CD4-positive, alpha-beta T cell (primary cell): ENCODE measurements around the gene DTX1. TPM values are rescaled to one million over a fixed set of nuclear protein-coding genes. Genes with fewer than 3 reads are reported as not detected.

Source experiments
- ATAC-seq: fragments of 200-7000 bp; cut with Tn5 transposase; one replicate; pipeline ENCODE4 v1.10.0; 2022; ENCODE audit warnings: mild to moderate bottlenecking; ENCODE audit not compliant: poor library complexity
- CTCF ChIA-PET: fragments of 350-600 bp; sonication (Branson Sonifier 250); formaldehyde crosslinking; loops from one replicate; lab custom pipeline; 2021; ENCODE audit warnings: antibody characterized with exemption, inconsistent platforms; lab: Charles Lee
- POLR2A ChIA-PET: fragments of 350-600 bp; sonication (Branson Sonifier 250); formaldehyde crosslinking; loops from one replicate; lab custom pipeline; 2021; ENCODE audit warnings: antibody characterized with exemption, inconsistent platforms; lab: Charles Lee
- DNase-seq, 14 experiments: peaks; one replicate each; pipeline ENCODE4 v3.0.0-alpha.2; 2013 to 2020; ENCODE audit warnings: mixed read lengths in 2 of 14
- H3K27ac ChIP-seq, 2 donors: one replicate each; pipeline versions ENCODE4 v1.5.1 to v1.7.0; 2013; ENCODE audit warnings: low read length in 2 of 2, low read depth in 1 of 2, mild to moderate bottlenecking in 1 of 2
- H3K27me3 ChIP-seq, 2 experiments: 1 replicate in 1 of 2; 2 replicates in 1 of 2; pipeline versions ENCODE4 v1.6.1 to v1.7.0; 2013; ENCODE audit warnings: low read length in 2 of 2, control low read depth in 1 of 2, mild to moderate bottlenecking in 1 of 2, moderate library complexity in 1 of 2; ENCODE audit not compliant: insufficient read depth in 2 of 2, control insufficient read depth in 1 of 2
- H3K36me3 ChIP-seq: one replicate; pipeline ENCODE4 v1.6.1; 2013; ENCODE audit warnings: low read length, control low read depth; ENCODE audit not compliant: insufficient read depth
- H3K4me1 ChIP-seq: one replicate; pipeline ENCODE4 v1.6.1; 2013; ENCODE audit warnings: low read length, control low read depth; ENCODE audit not compliant: insufficient read depth
- H3K4me3 ChIP-seq: one replicate; pipeline ENCODE4 v1.5.1; 2013; ENCODE audit warnings: mild to moderate bottlenecking, low read length, moderate library complexity
- H3K9me3 ChIP-seq, 2 experiments: 1 replicate in 1 of 2; 2 replicates in 1 of 2; pipeline versions ENCODE4 v1.6.1 to v1.7.0; 2013; ENCODE audit warnings: low read length in 2 of 2, mild to moderate bottlenecking in 2 of 2, control low read depth in 1 of 2, moderate library complexity in 1 of 2; ENCODE audit not compliant: control insufficient read depth in 1 of 2, insufficient read depth in 1 of 2
- H3K27ac Mint-ChIP-seq: one replicate; pipeline ENCODE4 v1.8.0; 2020; ENCODE audit warnings: mixed read lengths
- H3K27me3 Mint-ChIP-seq: one replicate; pipeline ENCODE4 v1.8.0; 2021; ENCODE audit warnings: mixed read lengths
- H3K36me3 Mint-ChIP-seq: one replicate; pipeline ENCODE4 v1.8.0; 2021; ENCODE audit warnings: low read depth, mixed read lengths
- H3K4me1 Mint-ChIP-seq: one replicate; pipeline ENCODE4 v1.8.0; 2021; ENCODE audit warnings: low read depth, mixed read lengths
- H3K4me3 Mint-ChIP-seq: one replicate; pipeline ENCODE4 v1.8.0; 2020; ENCODE audit warnings: mild to moderate bottlenecking, mixed read lengths
- H3K9me3 Mint-ChIP-seq: one replicate; pipeline ENCODE4 v1.8.0; 2020; ENCODE audit warnings: mixed read lengths
- CTCF ChIP-seq: fragments of 200-600 bp; IDR thresholded peaks from one replicate; pipeline ENCODE4 v1.8.0; 2022; ENCODE audit warnings: antibody characterized with exemption, mild to moderate bottlenecking
- intact Hi-C, 2 experiments: fragments of 100-400 bp; cut with DNase I in 1 of 2; cut with micrococcal nuclease in 1 of 2; formaldehyde crosslinking; loops; one replicate each; pipeline versions ENCODE4 v1.15.1 to v1.9.0; 2023 to 2025; cut with DNase I, micrococcal nuclease
- polyA plus RNA-seq, 2 donors: library from polyadenylated mRNA; unstranded; fragments of 120-200 nt; gene quantifications; one replicate each; pipeline ENCODE4 v1.2.1, GENCODE V29; 2013
- total RNA-seq, 174 experiments: library from RNA in 2 of 174; stranded (reverse) in 2 of 174; gene quantifications; one replicate each; pipeline ENCODE4 v1.2.3 and lab custom pipeline; 2021 to 2026

The DTX1 gene
- 10 to 100 TPM; 14.0 to 14.2 TPM for total RNA-seq
- polyA plus RNA-seq (2013, experiment 1 of 2) = 21.0 TPM
- polyA plus RNA-seq (2013, experiment 2 of 2) = 13.1 TPM
- 0.69 to 21.0 (median 5.1) reads per million in 172 experiments for total RNA-seq (lab: John Stamatoyannopoulos, UW)

- H3K4me3 ChIP-seq = peak within 1 kb of the TSS; percentile 67
- peaks cover 71% of the 10 kb centered on the region for H3K4me1 ChIP-seq
- peak within 1 kb of the TSS; percentile 90 for H3K4me3 Mint-ChIP-seq
- no peak for TF ChIP-seq CTCF
- H3K36me3 Mint-ChIP-seq = peaks cover 4% of the 10 kb centered on the region
- no peaks in the 10 kb centered on the region for H3K9me3 Mint-ChIP-seq
- DNase-seq (peak in 13 of 14 experiments; percentile 19 to 67 (median 43)), ATAC-seq (peak; percentile 76)
- H3K4me1 Mint-ChIP-seq = peaks cover 33% of the 10 kb centered on the region
- CTCF ChIA-PET = interaction anchor here (1.3 kb wide), 1 partner anchor 79 kb away, joined by 3 read pairs; the partner anchor contains the start of gene RASAL1
- peak within 1 kb of the TSS in 1 of 2 donors; percentile 9 for H3K27ac ChIP-seq
- no peaks in the 10 kb centered on the region for H3K36me3 ChIP-seq
- no peaks in the 10 kb centered on the region for H3K27me3 Mint-ChIP-seq
- H3K27me3 ChIP-seq = no peaks in the 10 kb centered on the region
- intact Hi-C loops = loop anchor here in 1 of 2 experiments (10.0 kb wide), 1 partner anchor 98 kb away; no protein-coding TSS in a partner anchor
- no peaks in the 10 kb centered on the region for H3K9me3 ChIP-seq
- H3K27ac Mint-ChIP-seq = peak within 1 kb of the TSS; percentile 79
- POLR2A ChIA-PET = interaction anchor here (0.9 kb wide), 1 partner anchor 165 kb away, joined by 3 read pairs; the partner anchor contains the start of gene TPCN1
Observed at GRCh38 chr12:113056631-113057488, at the start of gene DTX1. Gene DTX1, plus strand, starts transcription at chr12:113056730. Its CDS starts 1,463 bp downstream, at chr12:113058193.

GRCh38 chr12:113007166-113007565 lies 49.4 kb upstream of the DTX1 start:
- no peaks in the 10 kb centered on the region for H3K9me3 Mint-ChIP-seq
- peaks cover 96% of the 10 kb centered on the region for H3K36me3 ChIP-seq
- H3K27ac Mint-ChIP-seq = no peak overlapping the region
- H3K4me3 Mint-ChIP-seq = no peak overlapping the region
- POLR2A ChIA-PET = interaction anchor here (0.8 to 2.3 kb wide), 2 partner anchors 28 to 29 kb away, joined by 3 to 8 read pairs; partner anchors contain the start of gene OAS2
- no peaks in the 10 kb centered on the region for H3K4me1 ChIP-seq
- CTCF ChIA-PET = interaction anchor here (0.7 to 1.0 kb wide), 2 partner anchors 19 to 167 kb away, joined by 3 read pairs; no protein-coding TSS in a partner anchor
- peaks cover 97% of the 10 kb centered on the region for H3K36me3 Mint-ChIP-seq
- H3K27me3 ChIP-seq = no peaks in the 10 kb centered on the region
- no peak overlapping the region for H3K4me3 ChIP-seq
- H3K4me1 Mint-ChIP-seq = no peaks in the 10 kb centered on the region
- intact Hi-C loops = no loop called here
- no peaks in the 10 kb centered on the region for H3K27me3 Mint-ChIP-seq
- no peak for DNase-seq
- TF ChIP-seq CTCF = no peak
- H3K9me3 ChIP-seq = peaks cover 0 to 16% of the 10 kb centered on the region in 2 experiments
- ATAC-seq = no peak
- H3K27ac ChIP-seq = no peak overlapping the region

GRCh38 chr12:113010701-113011100 lies 45.8 kb upstream of the DTX1 start:
- CTCF ChIA-PET = no interaction called here

More at GRCh38 chr12:113010701-113011100, 45.8 kb upstream of the DTX1 start:
- DNase-seq (no peak), ATAC-seq (no peak)
- no peak overlapping the region for H3K4me3 ChIP-seq
- H3K9me3 ChIP-seq = peaks cover 0 to 16% of the 10 kb centered on the region in 2 experiments
- no peaks in the 10 kb centered on the region for H3K4me1 ChIP-seq
- no peak for TF ChIP-seq CTCF
- peaks cover 61% of the 10 kb centered on the region for H3K36me3 ChIP-seq
- intact Hi-C loops = no loop called here
- no peaks in the 10 kb centered on the region for H3K27me3 ChIP-seq
- POLR2A ChIA-PET = no interaction called here
- no peak overlapping the region for H3K4me3 Mint-ChIP-seq
- no peaks in the 10 kb centered on the region for H3K4me1 Mint-ChIP-seq
- no peaks in the 10 kb centered on the region for H3K9me3 Mint-ChIP-seq
- H3K36me3 Mint-ChIP-seq = peaks cover 73% of the 10 kb centered on the region
- no peaks in the 10 kb centered on the region for H3K27me3 Mint-ChIP-seq
- H3K27ac Mint-ChIP-seq = no peak overlapping the region
- no peak overlapping the region for H3K27ac ChIP-seq
